ENCODE data around the gene SENP3. TPM values are rescaled to one million over a fixed set of nuclear protein-coding genes. Genes with fewer than 3 reads are reported as not detected.

Gene SENP3
- total and polyA plus RNA-seq, 2 of the 13 experiments (the other 11 are each of a cell fraction or from before 2014, with no cell fraction given): 55.8 to 75.4 TPM

- TF ChIP-seq RNF219 (CRISPR knock-in tag; IDR thresholded peaks at IDR 0.05) (no peak), KLF12 (CRISPR knock-in tag; IDR thresholded peaks at IDR 0.05; ENCODE audit: borderline replicate concordance) (peak; percentile 56; the same call in 1 of the 2 replicates), PATZ1 (CRISPR knock-in tag; IDR thresholded peaks at IDR 0.05) (peak; percentile 86), ZKSCAN1 (IDR thresholded peaks at IDR 0.05; ENCODE audit: low read length) (no peak), ZNF883 (CRISPR knock-in tag; IDR thresholded peaks at IDR 0.05; ENCODE audit: not compliant biosample characterization) (no peak), ONECUT2 (CRISPR knock-in tag; IDR thresholded peaks at IDR 0.05) (no peak), ZNF205 (CRISPR knock-in tag; IDR thresholded peaks at IDR 0.05) (no peak), ZNF33B (CRISPR knock-in tag; IDR thresholded peaks at IDR 0.05) (no peak), ZNF280D (CRISPR knock-in tag; IDR thresholded peaks at IDR 0.05) (no peak), HIC2 (CRISPR knock-in tag; IDR thresholded peaks at IDR 0.05; ENCODE audit: low read depth) (0 out of 2 replicates have a peak, but pooled peaks have one; percentile 36), ZNF766 (CRISPR knock-in tag; IDR thresholded peaks at IDR 0.05; ENCODE audit: borderline replicate concordance) (no peak), ZNF678 (CRISPR knock-in tag; IDR thresholded peaks at IDR 0.05) (no peak), ZNF549 (CRISPR knock-in tag; IDR thresholded peaks at IDR 0.05) (no peak), LCORL (IDR thresholded peaks at IDR 0.05) (no peak), LCORL (CRISPR knock-in tag; IDR thresholded peaks at IDR 0.05) (peak; percentile 74), ZNF891 (CRISPR knock-in tag; IDR thresholded peaks at IDR 0.05) (no peak), POLR2G (IDR thresholded peaks at IDR 0.05; ENCODE audit: low read depth, low read length) (no peak), RFX1 (IDR thresholded peaks at IDR 0.05) (no peak), ZSCAN29 (CRISPR knock-in tag; conservative IDR thresholded peaks at IDR 0.05) (0 out of 2 replicates have a peak, but pooled peaks have one; percentile 4), ZNF543 (CRISPR knock-in tag; IDR thresholded peaks at IDR 0.05) (0 out of 2 replicates have a peak, but pooled peaks have one; percentile 6), PPARG (CRISPR knock-in tag; conservative IDR thresholded peaks at IDR 0.05) (no peak), ZNF660 (CRISPR knock-in tag; IDR thresholded peaks at IDR 0.05; ENCODE audit: borderline replicate concordance, low read depth) (no peak), ZFP41 (CRISPR knock-in tag; IDR thresholded peaks at IDR 0.05; ENCODE audit: borderline replicate concordance) (no peak)
Observed at GRCh38 chr17:7557147-7557764, 4.5 kb upstream of the SENP3 start (continued).
